GM18868 (cell line): ENCODE data around the gene SOX2.
"Not testable (repeated sequence)": the region's sequence is repeated elsewhere in the genome, so short reads cannot be mapped to it uniquely, and the experiment has no call there.

Source experiments
- ATAC-seq: cut with Tn5 transposase; IDR thresholded peaks from one replicate; pipeline ENCODE4 v1.9.1; 2021; ENCODE audit warnings: mild to moderate bottlenecking, moderate library complexity; ENCODE audit not compliant: unreplicated experiment

The SOX2 gene

GRCh38 chr3:181753391-181753790 lies 41.7 kb downstream of the SOX2 start:
- ATAC-seq: no peak

DNA sequence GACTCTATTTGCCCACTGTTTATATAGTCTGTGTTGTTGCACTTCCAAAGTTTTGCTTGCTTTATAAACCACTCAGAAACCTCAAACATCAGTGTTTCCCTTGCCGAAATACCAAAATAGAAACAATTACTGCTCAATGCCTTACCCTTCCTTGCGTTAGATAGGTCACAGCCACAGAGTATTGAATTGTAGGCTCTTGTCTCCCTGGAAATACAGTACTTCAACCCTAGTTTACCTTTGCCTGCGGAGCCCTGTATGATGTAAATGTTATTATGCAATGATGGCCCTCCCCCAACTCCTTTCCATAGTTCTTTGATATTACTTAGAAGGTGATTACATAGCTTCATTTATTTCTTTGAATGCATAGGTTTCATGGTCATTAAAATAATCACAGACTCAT lies 44.2 kb downstream of the SOX2 start:
- no peak for ATAC-seq

GRCh38 chr3:181756645-181757297 lies 45.0 kb downstream of the SOX2 start:
- ATAC-seq: no peak

DNA sequence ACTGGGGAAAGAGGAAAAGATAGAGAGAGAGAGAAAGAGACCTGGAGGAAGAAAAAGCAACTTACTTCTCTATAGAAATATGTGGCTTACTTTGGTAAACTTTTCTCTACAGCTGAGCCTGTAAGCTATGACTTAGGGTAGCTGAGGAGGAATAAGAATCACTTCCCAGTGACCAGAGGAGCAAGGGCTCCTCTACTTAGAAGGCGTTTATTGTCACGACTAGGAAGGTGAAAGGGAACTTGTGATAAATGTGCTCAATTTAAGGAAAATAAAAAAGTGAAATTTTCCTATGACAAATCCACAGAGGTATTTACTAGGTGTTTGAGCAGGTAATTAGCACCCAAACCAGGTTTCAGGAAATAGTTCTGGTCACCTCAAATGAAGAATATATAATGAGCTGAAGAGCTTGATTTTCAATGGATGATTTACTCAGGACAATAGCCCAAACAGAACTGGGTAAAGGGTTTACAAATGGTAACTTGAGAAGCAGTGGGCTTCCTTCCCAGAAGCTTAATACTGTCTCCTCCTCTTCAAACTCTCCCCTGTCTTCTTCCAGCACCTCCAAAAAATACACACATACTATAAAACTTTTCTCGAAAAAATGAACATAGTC lies 46.1 kb downstream of the SOX2 start:
- no peak for ATAC-seq

- no peak for ATAC-seq
Observed at GRCh38 chr3:181761906-181762305, 50.2 kb downstream of the SOX2 start.

DNA sequence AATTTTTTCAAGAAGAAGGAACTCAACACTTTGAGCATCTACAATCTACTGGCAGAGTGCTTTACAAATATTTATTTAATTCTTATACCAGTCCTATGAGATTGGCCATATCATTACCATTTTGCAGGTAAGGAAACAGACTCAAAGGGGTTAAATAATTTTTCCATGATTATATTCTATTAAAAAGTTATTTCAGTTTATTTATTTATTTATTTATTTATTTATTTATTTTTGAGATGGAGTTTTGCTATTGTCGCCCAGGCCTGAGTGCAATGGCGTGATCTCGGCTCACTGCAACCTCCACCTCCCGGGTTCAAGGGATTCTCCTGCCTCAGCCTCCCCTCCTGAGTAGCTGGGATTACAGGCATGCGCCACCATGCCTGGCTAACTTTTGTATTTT lies 52.3 kb downstream of the SOX2 start:
- ATAC-seq: not testable (repeated sequence)
